ENCODE data around the gene IFI27.

The IFI27 gene

DNA sequence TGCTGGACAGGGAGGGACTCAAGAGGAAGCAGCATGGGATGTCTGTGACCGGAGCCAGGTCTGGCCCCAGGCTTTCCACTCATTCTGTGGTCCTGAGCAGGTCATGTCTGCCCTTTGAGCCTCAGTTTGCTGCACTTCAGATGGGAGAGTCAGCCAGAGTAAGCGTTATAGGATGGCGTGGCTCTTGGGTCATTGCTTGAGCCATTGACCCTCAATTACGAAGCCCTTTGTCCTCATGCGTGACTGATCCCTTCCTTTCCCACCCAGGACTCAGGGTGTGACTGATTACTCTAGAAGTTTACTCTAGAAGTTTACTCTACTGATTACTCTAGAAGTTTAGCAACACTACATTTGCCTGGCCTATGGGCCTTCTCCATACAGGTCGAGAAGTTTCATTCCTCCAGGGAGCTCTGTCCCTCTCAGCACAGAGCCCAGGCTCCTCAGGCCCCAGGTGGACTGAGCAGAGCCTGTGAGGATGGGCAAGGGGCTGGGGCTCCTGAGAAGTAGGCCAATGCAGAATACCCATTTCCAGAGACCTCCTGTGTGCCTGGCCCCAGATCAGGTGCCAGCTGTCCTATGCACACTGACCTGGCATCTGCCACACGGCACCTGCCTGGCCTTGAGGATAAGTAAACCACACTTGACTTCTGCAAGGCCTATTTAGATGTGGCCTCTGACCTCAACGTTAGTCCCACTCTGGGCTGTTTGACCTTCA is 7.6 kb upstream of the IFI27 start:
- DNase-seq (ENCODE audit: low read depth in 2 of 2), result no peak

DNA sequence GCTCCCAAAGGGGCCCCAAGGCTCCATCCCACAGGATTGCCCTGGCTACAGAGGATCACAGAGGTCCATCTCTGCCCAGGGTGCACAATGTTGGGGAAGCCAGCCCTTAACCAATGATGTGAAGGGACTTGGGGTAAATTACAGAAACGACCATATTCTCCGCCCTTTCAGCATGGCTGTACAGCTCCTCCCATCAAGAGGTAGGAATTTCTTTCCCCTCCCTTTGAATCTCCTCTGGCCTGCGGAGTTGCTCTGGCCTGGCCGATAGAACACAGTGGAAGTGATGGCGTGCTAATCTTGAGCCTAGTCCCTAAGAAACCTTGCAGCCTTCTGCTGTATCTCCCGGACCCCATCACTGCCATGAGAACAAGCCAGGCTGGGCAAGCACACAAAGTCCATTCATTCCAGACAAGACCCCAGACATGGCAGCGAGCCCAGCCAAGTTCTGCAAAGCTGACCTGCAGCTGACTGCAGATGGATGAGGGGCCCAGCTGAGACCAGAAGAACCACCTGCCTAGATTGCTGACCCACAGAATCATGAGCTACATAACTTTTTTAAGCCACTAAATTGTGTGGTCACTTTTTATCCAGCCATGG is 6.9 kb upstream of the IFI27 start:
- no peak for DNase-seq (ENCODE audit: low read depth in 2 of 2)

DNA sequence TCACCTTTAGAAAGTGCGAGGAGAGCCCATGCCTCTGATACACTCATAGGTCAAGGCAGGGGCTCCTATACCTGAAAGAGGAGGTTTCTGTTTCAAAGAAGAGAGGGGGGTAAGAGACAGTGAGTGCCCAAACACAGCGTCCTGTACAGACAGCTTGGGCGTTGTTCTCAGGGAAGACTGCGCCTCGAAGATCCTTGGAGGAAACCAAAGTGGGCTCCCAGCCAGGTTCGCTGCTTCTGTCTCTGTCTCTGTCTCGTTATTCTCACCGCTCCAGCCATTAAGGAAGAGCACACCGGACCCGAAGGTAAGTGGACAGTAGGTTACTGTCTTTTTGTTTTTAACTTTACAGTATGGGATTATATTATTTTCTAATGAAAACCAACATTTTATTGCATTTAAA is 5.8 kb upstream of the IFI27 start:
- DNase-seq (ENCODE audit: low read depth in 2 of 2), result no peak

DNA sequence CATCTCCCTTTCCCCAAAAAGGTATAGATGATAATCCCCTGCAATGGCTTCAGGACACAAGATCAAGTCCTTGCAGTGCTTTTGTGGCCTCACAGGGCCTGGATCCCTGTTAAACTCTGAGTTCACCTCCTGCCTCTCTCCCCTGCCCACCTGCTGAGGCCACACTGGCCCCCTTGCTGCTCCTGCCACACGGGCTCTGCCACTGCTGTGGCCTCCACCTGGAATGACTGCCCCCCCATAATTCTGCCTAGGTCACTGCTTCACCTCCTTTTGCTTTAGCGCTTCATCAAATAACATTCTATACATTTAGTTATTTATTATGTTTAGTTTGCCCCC is 653 bp upstream of the IFI27 start:
- no peak for DNase-seq (ENCODE audit: low read depth in 2 of 2)

DNA sequence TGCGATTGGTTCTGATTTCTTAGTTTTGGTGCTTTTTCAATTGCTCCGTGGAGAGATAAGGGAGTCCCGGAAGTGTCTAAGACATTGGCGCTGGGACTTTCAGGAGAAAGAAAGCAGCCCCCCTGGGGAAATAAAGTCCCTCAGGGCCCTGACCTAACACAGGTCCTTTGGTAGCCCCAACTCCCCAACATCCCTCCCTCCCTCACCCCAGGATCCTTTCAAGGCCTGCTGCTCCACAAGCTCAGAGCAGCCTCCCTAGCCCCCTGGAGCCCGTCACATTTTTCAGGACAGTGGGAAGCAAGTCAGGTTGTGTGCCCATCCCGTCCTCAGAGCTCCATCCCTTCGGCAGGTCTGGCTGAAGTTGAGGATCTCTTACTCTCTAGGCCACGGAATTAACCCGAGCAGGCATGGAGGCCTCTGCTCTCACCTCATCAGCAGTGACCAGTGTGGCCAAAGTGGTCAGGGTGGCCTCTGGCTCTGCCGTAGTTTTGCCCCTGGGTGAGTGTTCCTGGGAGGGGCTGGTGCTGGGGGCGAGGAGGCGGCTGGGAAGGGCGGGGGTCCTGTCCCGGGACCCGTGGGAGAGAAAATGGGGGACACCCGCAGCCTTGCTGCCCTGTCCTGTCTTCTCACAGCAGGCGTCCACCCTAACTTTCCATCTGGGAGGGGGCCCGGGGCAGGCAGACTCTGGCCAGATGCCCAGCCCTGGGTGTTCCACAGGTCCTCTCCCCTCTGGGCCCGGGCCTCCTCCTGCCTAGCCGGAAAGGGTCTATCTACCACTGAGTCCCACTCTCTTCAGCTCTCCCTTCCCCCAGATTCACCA is 950 bp downstream of the IFI27 start:
- no peak for DNase-seq (ENCODE audit: low read depth in 2 of 2)

DNA sequence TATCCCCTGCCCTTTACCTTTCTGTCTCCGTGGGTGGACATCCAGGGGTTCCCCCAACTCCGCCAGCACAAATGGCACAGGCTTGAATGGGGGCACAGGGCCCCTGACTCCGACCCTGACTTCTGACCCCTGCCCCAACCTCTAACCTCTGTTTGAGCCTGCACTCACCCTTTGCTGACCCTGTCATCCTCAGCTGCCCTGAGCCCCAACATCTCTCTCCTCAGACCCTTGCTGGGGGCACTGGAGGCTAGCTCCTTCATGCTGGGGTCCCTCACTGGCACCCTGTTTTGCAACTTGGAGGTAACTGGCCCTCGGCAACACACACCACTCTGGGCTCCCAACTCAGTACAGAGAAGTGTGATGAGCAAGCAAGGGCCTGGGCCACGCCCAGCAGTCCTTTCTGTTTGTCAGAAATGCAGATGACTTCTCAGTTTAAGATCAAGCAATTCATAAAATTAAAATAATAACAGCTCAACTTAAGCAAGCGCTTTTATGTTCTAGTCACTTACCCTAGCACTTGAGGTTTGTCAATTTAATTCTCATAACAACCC is 2.1 kb downstream of the IFI27 start:
- DNase-seq (ENCODE audit: low read depth in 2 of 2), result no peak

DNA sequence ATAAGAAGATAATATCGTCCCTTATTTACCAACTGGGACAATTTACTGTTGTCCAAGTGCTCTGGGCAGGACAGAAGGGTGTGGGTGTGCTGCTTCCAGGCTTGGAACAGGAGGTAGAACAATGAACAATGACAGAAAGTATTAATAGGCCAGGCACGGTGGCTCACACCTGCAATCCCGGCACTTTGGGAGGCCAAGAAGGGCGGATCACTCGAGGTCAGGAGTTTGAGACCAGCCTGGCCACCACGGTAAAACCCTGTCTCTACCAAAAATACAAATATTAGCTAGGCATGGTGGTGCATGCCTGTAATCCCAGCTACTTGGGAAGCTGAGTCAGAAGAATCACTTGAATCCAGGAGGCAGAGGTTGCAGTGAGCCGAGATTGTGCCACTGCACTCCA is 2.5 kb downstream of the IFI27 start:
- no peak for DNase-seq (ENCODE audit: low read depth in 2 of 2)

DNA sequence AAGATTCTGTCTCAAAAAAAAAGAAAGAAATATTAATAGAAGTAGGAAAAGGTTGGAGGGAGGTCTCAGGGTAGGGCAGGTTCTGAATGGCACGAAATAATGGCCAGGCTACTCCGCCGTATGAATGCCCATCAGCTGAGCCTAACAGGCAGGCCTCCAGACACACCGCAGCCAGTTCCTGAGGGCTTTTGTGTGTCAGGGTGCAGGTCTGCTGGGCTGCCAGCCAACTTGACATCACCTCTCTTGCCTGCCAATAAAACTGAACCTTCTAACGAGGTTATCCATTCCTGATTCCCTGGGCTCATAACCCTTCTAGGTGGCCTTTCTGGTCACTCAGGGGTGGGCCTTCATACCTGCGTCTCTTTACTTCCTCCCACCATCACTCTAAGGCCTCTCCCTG is 3.0 kb downstream of the IFI27 start:
- no peak for DNase-seq (ENCODE audit: low read depth in 2 of 2)

DNA sequence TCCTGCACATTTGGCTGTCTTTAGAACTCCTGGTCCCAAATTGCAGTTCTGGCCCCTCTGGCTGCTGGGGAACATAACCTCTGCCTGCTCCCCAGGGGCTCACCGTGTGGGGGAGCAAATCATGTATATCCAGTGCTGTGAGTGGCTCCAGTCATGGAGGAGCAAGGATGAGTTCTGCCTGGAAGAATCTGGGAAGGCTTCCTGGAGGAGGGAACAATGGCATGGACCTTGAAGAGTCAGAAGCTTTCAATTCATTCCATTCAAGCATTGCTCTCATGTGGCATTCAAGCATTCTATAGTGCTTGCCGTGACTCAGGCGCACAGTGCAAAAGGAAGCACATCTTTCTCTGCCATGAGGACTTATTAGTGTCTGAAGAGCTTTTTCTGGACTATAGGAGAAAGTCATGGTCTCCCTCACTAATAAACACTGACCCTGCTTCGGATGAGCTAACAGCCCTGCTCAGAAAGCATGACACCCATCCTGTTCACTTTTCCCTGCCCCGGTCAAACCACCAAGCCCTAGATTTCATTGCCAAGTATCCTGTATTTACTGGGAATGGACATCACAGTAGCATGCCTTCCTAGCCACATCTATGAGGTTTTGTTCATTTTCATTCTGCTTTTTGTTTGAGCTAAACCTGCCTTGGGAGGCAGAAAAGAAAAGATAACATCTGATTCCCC is 3.5 kb downstream of the IFI27 start:
- no peak for DNase-seq (ENCODE audit: low read depth in 2 of 2)

DNA sequence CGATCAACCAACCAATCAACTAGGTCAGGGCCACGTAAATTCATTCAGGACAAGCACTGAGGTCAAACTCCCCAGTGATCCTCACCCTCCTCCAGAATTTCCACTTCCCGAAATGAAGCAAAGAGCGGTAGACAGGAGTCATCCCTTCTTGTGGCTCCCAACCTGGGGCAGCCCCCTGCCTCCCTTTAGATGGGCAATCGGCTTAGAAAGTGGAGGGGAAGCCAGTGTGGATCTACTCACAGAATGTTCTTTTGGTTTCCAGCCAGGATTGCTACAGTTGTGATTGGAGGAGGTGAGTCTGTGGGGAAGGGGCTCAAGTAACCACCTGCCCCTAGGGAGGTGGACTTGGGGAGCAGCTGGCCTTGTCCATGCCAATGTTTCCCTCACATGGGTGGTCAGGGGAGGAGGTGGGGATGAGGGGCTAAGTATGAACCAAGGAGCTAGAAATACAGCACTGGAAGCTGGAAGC is 4.1 kb downstream of the IFI27 start:
- no peak for DNase-seq (ENCODE audit: low read depth in 2 of 2)

DNA sequence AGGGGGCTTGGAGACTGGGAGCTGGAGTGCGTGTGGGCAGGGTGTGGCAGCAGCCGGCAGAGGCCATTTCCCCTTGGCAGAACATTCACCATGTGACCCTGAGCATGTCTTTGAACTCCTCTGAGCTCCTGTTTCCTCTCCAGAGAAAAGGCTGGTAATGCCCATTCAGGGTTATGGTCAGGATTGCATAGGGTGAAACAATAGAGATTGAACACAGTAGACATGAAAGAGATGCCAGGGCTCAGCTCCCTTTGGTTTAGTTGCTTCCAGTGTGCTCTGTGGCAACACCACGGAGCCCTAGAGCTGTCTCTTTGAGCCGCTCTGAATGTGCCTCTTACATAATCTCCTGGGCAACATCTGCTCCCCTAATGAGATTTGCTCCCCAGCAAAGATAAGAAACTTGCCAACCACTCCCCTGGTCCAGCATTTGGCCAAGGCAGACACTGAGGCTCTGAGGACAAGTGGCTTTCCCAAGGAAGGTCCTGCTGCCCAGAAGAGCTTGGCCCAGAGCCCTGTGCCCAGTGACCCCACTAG is 4.6 kb downstream of the IFI27 start:
- DNase-seq (ENCODE audit: low read depth in 2 of 2), result no peak

DNA sequence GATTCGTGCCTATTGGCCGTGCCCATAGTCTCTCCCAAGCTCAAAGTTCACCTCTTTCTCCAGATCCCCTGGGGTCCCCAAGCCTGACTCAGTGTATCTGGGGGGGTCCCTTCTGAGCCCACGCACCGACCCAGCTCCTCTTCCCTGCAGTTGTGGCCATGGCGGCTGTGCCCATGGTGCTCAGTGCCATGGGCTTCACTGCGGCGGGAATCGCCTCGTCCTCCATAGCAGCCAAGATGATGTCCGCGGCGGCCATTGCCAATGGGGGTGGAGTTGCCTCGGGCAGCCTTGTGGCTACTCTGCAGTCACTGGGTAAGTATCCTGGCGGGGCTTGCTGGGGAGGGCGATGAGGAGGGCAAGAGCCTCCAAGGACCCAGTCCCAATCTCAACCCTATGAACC is 5.1 kb downstream of the IFI27 start:
- DNase-seq (ENCODE audit: low read depth in 2 of 2), result no peak

DNA sequence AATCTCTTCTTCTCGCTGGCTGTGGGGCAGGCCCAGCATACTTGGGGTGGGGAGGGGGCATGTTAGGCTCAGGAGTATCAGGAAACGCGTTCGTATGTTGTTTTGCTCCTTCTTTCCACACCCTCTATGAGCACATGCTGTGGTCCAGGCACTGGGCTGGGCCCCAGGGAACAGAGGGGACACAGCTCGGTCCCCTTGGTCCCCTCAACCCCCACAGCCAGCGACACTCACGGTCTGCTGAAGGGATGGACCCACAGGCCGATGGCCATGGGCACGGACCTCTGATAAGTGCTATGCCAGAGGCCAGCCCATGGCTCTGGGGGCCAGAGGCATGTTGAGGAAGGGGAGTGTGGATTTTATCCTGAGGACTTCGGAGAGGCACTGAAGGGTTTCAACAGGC is 6.2 kb downstream of the IFI27 start:
- no peak for DNase-seq (ENCODE audit: low read depth in 2 of 2)

DNA sequence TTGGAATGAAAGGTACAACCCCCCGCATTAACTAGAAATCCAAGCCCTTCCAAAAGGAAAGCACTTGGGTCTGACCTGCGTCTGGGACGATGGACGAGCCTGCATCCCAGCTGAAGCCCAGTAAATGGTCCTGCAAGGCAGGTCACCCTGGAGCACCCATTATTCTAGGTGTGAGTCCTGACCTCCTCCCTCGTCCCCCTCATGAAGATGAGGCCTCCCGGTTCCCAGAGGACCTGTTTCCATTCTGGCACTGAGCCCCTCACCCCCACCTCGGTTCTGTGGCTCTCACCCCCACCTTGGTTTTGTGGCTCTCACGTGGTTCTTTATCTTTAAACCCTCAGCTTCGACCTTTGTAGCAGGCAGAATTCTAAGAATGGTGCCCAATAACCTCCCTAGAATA is 7.3 kb downstream of the IFI27 start:
- no peak for DNase-seq (ENCODE audit: low read depth in 2 of 2)

DNA sequence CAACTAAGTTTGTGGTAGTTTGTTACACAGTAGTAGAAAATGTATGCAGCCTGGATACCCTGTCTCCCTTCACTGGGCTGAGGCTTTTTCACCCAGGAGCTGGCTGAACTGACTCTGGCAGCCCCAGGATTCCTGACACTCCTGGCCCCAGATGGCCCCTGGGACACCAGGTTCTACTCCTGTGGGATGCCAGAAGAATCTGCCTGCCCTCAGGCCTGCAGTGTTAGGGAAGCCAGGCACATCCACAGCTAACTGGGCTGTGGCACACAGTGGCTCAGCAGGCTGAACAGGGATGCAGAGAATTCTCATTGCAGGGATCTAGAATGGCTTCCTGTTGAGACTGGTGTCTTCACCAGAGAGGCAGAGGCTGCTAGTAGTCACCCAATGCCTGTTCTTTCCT is 8.5 kb downstream of the IFI27 start:
- DNase-seq (ENCODE audit: low read depth in 2 of 2), result no peak

DNA sequence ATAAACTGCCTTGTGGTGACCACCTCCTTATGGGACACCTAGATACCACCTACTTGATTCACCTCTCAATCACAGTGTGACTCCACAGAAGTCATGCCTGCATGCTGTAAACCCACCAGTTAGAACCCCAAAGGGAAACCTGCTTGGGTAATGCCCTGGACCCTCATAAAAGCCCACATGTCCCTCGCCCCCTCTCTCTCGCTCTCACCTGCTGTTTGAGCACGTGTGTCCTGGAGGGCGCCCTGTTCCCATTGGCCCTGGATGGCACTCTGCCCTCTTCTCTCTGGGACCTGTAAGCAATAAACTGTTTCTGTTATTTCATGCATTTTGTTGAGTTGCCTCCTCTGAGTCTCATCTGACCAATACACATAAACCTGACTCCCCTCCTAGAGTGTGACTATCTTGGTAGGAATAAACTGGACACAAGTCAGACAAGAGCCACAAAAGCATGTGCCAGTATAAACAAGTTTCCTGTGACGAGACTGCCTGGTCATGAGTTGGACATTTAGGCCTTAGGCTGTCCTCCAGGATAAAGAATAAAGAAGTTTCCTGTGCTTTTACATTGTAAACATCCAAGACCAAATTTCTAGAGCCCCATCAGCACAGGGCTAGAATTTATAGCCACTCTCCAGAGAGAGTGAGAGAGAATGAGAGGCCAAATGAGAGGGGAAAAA is 10.3 kb downstream of the IFI27 start:
- no peak for DNase-seq (ENCODE audit: low read depth in 2 of 2)

DNA sequence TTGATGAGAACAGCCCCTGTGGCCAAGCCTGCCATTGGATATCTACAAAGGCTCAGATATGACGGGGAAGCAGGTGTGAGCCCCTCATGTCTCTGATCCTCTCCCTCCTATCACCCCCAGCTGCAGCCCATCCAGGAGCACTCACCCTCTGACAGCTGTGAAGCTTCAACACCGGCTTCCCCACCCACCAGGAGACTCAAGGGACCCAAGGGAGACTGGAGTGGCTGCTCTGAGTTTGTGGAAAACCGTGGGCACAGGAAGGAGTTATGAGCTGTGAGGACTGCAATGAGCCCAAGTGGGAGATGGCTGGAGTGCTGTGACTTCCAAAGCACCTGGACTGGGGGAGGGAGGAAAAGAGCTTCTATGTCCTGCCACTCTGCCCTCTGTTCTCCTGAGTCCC is 10.9 kb downstream of the IFI27 start:
- no peak for DNase-seq (ENCODE audit: low read depth in 2 of 2)

DNA sequence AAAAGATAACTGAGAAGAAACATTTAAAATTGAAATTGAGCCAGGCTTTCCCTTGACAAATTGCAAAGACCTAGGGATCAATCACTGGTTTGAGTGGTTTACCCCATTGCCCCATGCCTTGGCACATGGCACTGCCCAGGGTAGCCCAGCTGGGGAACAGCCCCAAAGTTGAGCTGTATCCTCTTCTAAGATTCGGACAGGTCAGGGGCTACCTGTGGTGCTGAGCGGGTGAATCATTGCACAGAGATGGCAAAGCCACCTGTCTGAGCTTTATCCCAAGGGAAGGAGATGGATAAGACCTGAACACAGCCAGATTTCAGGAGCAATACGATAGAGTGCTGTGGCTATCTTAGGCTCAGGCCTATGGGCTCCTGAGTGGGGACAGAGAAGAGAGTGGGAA is 11.9 kb downstream of the IFI27 start:
- no peak for DNase-seq (ENCODE audit: low read depth in 2 of 2)

DNA sequence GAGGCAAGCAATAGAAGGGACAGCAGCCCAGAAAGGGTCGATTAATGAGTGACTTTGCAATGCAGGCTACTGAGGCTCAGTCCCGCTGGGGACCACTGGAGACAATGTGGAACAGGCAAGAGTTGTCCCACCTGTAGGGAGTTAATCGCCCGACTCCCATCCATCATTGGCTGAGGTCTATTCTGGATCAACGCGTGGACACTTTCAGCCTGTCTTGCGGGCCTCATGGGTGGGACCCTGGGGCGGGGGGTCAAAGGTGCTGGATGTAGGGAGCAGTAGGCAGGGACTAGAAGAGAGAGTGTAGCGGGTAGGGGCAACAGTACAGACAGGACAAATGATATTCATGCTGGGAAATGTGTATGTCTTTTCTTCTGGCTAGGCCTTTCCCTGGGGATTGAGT is 12.8 kb downstream of the IFI27 start:
- DNase-seq (ENCODE audit: low read depth in 2 of 2), result no peak

DNA sequence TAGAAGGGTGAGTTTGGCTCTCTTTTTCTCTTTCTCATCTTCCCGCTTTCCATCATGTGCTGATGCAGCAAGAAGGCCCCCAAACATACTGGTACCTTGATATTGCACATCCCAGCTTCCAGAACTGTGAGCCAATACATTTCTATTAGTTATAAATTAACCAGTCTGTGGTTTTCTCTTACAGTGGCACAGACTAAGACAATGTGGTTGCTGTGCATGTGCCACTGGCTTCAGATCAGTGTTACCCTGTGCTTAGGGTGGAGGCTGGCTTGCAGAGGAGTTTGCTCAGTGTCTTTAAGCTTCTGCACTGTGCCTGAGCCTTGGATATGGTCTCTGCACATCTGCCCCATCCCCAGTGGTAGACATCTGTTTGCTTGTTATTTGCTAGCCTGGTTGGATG is 13.3 kb downstream of the IFI27 start:
- DNase-seq (ENCODE audit: low read depth in 2 of 2), result no peak

DNA sequence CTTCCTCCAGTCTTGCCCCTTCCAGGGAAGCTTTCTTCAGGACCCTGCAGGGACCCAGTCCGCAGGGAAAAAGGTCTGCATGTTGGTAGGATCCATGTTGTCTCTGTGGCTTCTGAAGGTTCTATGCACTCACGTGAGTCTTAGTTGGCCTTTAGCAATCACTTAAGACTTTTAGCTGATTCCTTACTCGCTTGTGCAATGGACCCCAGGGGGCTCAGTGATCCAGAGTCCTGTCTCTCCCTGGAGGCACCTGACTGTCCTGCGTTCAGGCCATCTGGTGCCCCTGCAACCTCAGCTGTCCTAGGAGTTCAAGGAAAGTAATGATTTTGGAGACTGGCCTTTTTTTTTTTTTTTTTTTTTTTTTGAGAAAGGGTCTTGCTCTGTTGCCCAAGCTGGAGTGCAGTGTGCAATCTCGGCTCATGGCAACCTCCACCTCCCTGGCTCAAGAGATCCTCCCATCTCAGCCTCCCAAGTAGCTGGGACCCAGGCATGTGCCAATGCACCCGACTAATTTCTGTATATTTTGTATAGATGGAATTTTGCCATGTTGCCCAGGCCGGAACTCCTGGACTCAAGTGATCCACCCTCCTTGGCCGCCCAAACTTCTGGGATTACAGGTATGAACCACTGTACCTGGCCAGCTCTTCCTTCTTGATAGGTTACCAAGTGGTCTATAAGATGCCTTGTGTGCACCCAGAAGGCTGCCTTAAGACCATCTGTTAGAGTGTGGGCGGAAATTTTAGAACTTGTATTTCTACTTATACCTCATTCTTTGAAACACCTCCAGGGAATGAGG is 14.2 kb downstream of the IFI27 start:
- no peak for DNase-seq (ENCODE audit: low read depth in 2 of 2)

All from stimulated activated CD4-positive, alpha-beta T cell treated with anti-CD3 and anti-CD28 coated beads, Interleukin-1b, Interleukin-23, amount 100 ng/mL, for 4 hours (primary cell).